ENCODE data around the gene ZGPAT.

- TF ChIP-seq CTCF (conservative IDR thresholded peaks at IDR 0.05; ENCODE audit: low read length) = no peak
- TF ChIP-seq EZH2phosphoT487 (IDR thresholded peaks at IDR 0.05; ENCODE audit: borderline replicate concordance) = no peak
Measured at GRCh38 chr20:63748070-63748933, 40.5 kb downstream of the ZGPAT start.
